Osteoblast (primary cell): ENCODE measurements around the gene CHD3. TPM values are rescaled to one million over a fixed set of nuclear protein-coding genes. Genes with fewer than 3 reads are reported as not detected.

ENCODE experiments used
- DNase-seq: peaks from one replicate; pipeline ENCODE4 v3.0.0; 2011; ENCODE audit warnings: low spot score, mixed read lengths; ENCODE audit not compliant: insufficient read length; ENCODE audit errors: missing footprints
- H2AFZ ChIP-seq: 2 replicates; pipeline ENCODE4 v1.6.0; 2011; ENCODE audit warnings: mild to moderate bottlenecking, low read length
- H3K27ac ChIP-seq: 2 replicates; pipeline ENCODE4 v1.5.1; 2011; ENCODE audit warnings: mild to moderate bottlenecking, low read depth, low read length, moderate library complexity
- H3K27me3 ChIP-seq: 2 replicates; pipeline ENCODE4 v1.6.0; 2012; ENCODE audit warnings: mild to moderate bottlenecking, control low read depth, inconsistent platforms, low read length, moderate library complexity; ENCODE audit not compliant: insufficient read depth
- H3K36me3 ChIP-seq: 2 replicates; pipeline ENCODE4 v1.5.1; 2011; ENCODE audit warnings: mild to moderate bottlenecking, low read length, control low read depth, moderate library complexity; ENCODE audit not compliant: insufficient read depth
- H3K4me1 ChIP-seq: 2 replicates; pipeline ENCODE4 v1.5.1; 2011; ENCODE audit warnings: mild to moderate bottlenecking, low read length, control low read depth, moderate library complexity; ENCODE audit not compliant: insufficient read depth
- H3K4me2 ChIP-seq: 2 replicates; pipeline ENCODE4 v1.6.0; 2011; ENCODE audit warnings: mild to moderate bottlenecking, low read length; ENCODE audit not compliant: insufficient read depth
- H3K4me3 ChIP-seq: fragments of 200-600 bp; sonication (generic); 3 replicates; pipeline ENCODE4 v1.5.1; 2012; ENCODE audit warnings: mild to moderate bottlenecking, low read length, inconsistent platforms; ENCODE audit not compliant: insufficient read depth
- H3K79me2 ChIP-seq: 2 replicates; pipeline ENCODE4 v1.6.0; 2012; ENCODE audit warnings: mild to moderate bottlenecking, low read length, control low read depth, inconsistent platforms; ENCODE audit not compliant: insufficient read depth
- H3K9me3 ChIP-seq: 2 replicates; pipeline ENCODE4 v1.5.1; 2011; ENCODE audit warnings: low read depth, low read length, control low read depth
- H4K20me1 ChIP-seq: 2 replicates; pipeline ENCODE4 v1.6.0; 2012; ENCODE audit warnings: mild to moderate bottlenecking, low read length, control low read depth; ENCODE audit not compliant: insufficient read depth
- total RNA-seq: library from RNA; depleted of rRNA; stranded (reverse); fragments of >200 nt; gene quantifications from 2 replicates; pipeline ENCODE4 v1.2.3, GENCODE V29; 2012
- TF ChIP-seq, protein P1 (sequence below): IDR thresholded peaks from 2 replicates; pipeline ENCODE4 v1.5.1; 2011; ENCODE audit warnings: mild to moderate bottlenecking, low read depth, low read length, moderate library complexity; ENCODE audit errors: extremely low read depth

Gene CHD3
- total RNA-seq, 1 donor = 97.0 TPM

DNA sequence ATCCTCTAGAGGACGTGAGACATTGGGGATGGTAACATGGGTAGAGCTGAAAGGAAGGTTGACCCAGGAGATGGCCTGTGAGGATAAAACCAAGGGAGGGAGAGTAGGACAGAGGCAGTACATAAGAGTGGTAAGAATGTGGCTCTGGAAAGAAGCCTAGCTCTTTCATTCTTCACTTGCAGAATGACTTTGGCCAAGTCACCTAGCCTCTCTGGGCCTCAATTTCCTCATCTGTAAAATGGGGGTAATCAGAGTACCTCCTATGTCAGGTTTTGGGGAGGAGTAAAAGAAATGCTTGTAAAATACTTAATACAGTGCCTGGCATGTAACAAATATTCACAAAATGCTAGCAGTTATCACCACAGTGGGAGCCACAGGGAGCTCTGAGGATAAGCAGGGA lies 47.7 kb upstream of the CHD3 start:
- Histone ChIP-seq H2AFZ (no peak overlapping the region), H3K36me3 (peaks cover 9% of the 10 kb centered on the region), H3K4me1 (peaks cover 52% of the 10 kb centered on the region), H3K9me3 (no peaks in the 10 kb centered on the region), H3K27me3 (no peaks in the 10 kb centered on the region), H3K27ac (peak overlapping the region; percentile 99), H3K4me3 (peak overlapping the region; percentile 81), H4K20me1 (peaks cover 36% of the 10 kb centered on the region), H3K4me2 (peak overlapping the region; percentile 97), H3K79me2 (peaks cover 31% of the 10 kb centered on the region)
- TF ChIP-seq, protein P1, sequence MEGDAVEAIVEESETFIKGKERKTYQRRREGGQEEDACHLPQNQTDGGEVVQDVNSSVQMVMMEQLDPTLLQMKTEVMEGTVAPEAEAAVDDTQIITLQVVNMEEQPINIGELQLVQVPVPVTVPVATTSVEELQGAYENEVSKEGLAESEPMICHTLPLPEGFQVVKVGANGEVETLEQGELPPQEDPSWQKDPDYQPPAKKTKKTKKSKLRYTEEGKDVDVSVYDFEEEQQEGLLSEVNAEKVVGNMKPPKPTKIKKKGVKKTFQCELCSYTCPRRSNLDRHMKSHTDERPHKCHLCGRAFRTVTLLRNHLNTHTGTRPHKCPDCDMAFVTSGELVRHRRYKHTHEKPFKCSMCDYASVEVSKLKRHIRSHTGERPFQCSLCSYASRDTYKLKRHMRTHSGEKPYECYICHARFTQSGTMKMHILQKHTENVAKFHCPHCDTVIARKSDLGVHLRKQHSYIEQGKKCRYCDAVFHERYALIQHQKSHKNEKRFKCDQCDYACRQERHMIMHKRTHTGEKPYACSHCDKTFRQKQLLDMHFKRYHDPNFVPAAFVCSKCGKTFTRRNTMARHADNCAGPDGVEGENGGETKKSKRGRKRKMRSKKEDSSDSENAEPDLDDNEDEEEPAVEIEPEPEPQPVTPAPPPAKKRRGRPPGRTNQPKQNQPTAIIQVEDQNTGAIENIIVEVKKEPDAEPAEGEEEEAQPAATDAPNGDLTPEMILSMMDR = no peak
- DNase-seq = no peak

DNA sequence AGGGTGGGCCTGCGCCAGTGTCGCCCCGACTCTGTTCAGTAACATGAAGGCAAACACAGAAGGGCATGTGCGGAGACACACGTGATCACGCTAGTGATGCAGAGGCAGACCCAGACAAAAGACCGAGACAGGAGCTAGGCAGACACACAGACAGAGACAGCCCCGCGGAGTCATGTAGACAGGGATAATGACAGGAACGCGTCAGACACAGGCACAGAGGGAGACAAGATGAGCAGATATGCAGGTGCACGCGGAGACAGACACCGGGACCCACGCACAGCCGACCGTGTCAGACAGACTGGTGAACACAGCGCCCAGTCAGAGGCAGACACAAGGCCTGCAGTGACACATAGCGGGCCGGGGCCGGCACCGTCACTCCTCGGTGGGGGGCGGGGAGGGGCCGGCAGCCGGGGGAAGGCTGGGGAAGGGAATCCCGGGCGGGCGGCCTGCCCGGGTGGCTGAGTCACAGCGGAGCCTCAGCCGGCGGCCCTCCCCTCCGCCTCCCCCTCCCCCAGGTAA lies 47.1 kb upstream of the CHD3 start:
- Histone ChIP-seq H3K9me3 (no peaks in the 10 kb centered on the region), H2AFZ (peak overlapping the region; percentile 70), H3K27me3 (no peaks in the 10 kb centered on the region), H3K4me1 (peaks cover 52% of the 10 kb centered on the region), H4K20me1 (peaks cover 36% of the 10 kb centered on the region), H3K27ac (peak overlapping the region; percentile 99), H3K4me2 (peak overlapping the region; percentile 97), H3K36me3 (peaks cover 9% of the 10 kb centered on the region), H3K79me2 (peaks cover 36% of the 10 kb centered on the region), H3K4me3 (peak overlapping the region; percentile 81)
- TF ChIP-seq, protein P1 = no peak
- peak; percentile 99 for DNase-seq

DNA sequence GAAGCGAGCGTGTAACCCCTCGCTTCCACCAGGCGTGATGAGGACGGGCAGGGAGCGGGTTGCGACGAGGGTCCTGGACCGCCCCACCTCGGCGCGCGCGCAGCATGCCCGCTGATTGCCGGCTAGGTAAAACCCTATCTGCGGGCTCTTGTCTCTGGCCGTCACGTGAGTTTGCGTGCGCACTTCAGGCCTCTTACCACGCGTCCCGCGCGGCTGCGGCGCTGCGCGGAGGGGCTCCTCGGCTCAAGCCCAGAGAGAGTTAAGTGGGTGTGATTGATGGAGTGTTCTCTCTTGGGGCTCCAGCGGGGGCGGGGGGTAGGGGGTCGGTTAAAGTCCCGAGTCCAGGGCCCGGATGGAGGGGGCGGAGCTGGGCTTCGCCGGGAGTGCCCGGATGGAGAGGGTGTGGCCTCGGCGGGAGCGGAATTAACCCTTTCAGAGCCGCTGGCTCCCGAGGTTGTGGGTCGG lies 46.6 kb upstream of the CHD3 start:
- Histone ChIP-seq H3K79me2 (peaks cover 37% of the 10 kb centered on the region), H3K27me3 (no peaks in the 10 kb centered on the region)
- DNase-seq = peak; percentile 97

More for the DNA sequence above, 46.6 kb upstream of the CHD3 start:
- H3K27ac ChIP-seq = peak overlapping the region; percentile 99
- peaks cover 47% of the 10 kb centered on the region for H3K4me1 ChIP-seq
- H3K4me2 ChIP-seq = peak overlapping the region; percentile 97
- H4K20me1 ChIP-seq = peaks cover 36% of the 10 kb centered on the region
- H3K9me3 ChIP-seq = no peaks in the 10 kb centered on the region
- peak overlapping the region; percentile 81 for H3K4me3 ChIP-seq
- TF ChIP-seq, protein P1 = no peak
- H2AFZ ChIP-seq = peak overlapping the region; percentile 70
- peaks cover 9% of the 10 kb centered on the region for H3K36me3 ChIP-seq
